A549 (cell line): ENCODE data around the gene COL15A1. TPM values are rescaled to one million over a fixed set of nuclear protein-coding genes. Genes with fewer than 3 reads are reported as not detected.

Experiments used
- ATAC-seq, 2 experiments: fragments of 200-7000 bp in 1 of 2; fragments of >200 bp in 1 of 2; cut with Nextera tagmentation in 1 of 2; cut with Tn5 transposase in 1 of 2; 3 replicates each; pipeline versions ENCODE4 v1.8.0 to v1.9.1; 2018 to 2020; ENCODE audit warnings: mild to moderate bottlenecking in 1 of 2, moderate library complexity in 1 of 2
- CTCF ChIA-PET: fragments of 300-600 bp; sonication (Branson Sonifier 250); formaldehyde crosslinking; extraction: SDS; loops from one replicate; lab custom pipeline; 2021; ENCODE audit warnings: antibody characterized with exemption, inconsistent platforms; lab: Yijun Ruan, JAX
- POLR2A ChIA-PET: fragments of 350-600 bp; formaldehyde crosslinking; extraction: SDS; loops from one replicate; lab custom pipeline; 2021; ENCODE audit warnings: antibody characterized with exemption, inconsistent platforms; lab: Yijun Ruan, JAX
- DNase-seq, 2 experiments: peaks; one replicate each; pipeline versions ENCODE4 v3.0.0 to v3.0.0-alpha.2; 2011 to 2016; ENCODE audit warnings: low read depth in 1 of 2, low spot score in 1 of 2
- FAIRE-seq: peaks from 2 replicates; lab custom pipeline; 2011; peaks lifted over from hg19 to GRCh38; lab: Jason Lieb, UNC
- H3K27ac ChIP-seq, 2 experiments: fragments of >200 bp; sonication (Bioruptor Twin); formaldehyde crosslinking; 3 replicates each; pipeline ENCODE4 v1.5.1; 2016 to 2017
- H3K4me1 ChIP-seq: fragments of >200 bp; sonication (Bioruptor Twin); formaldehyde crosslinking; 3 replicates; pipeline ENCODE4 v1.6.1; 2016
- H3K4me2 ChIP-seq: fragments of >200 bp; sonication (Bioruptor Twin); formaldehyde crosslinking; 3 replicates; pipeline ENCODE4 v1.6.1; 2016
- H3K4me3 ChIP-seq: fragments of >200 bp; sonication (Bioruptor Twin); formaldehyde crosslinking; 3 replicates; pipeline ENCODE4 v1.5.1; 2016
- H3K9me3 ChIP-seq: fragments of >200 bp; sonication (Bioruptor Twin); formaldehyde crosslinking; 3 replicates; pipeline ENCODE4 v1.6.1; 2016
- CBX8 ChIP-seq: fragments of 200-600 bp; sonication (generic); IDR thresholded peaks from 2 replicates; pipeline ENCODE4 v1.6.1; 2016
- CEBPB ChIP-seq, 2 experiments: fragments of >200 bp in 1 of 2; sonication (Bioruptor Twin) in 1 of 2; formaldehyde crosslinking in 1 of 2; IDR thresholded peaks; 2 replicates each; pipeline ENCODE4 v1.6.1; 2012 to 2016
- EP300 ChIP-seq, 2 experiments: fragments of >200 bp; sonication (Bioruptor Twin); formaldehyde crosslinking; IDR thresholded peaks; 2 replicates in 1 of 2; 3 replicates in 1 of 2; pipeline ENCODE4 v1.6.1; 2016 to 2017
- ESRRA ChIP-seq: fragments of 150-350 bp; IDR thresholded peaks from 2 replicates; pipeline ENCODE4 v1.6.1; 2014; ENCODE audit warnings: mild to moderate bottlenecking, low read length, borderline replicate concordance
- FOSB ChIP-seq: fragments of 250-450 bp; sonication (Bioruptor Pico); IDR thresholded peaks from 2 replicates; pipeline ENCODE4 v1.5.0; 2020; ENCODE audit warnings: mild to moderate bottlenecking, moderate library complexity
- FOSL2 ChIP-seq, 2 experiments: fragments of 450-650 bp in 1 of 2; fragments of >200 bp in 1 of 2; sonication (Bioruptor Twin) in 1 of 2; formaldehyde crosslinking; IDR thresholded peaks; 2 replicates each; pipeline versions ENCODE4 v1.5.0 to v1.6.1; 2016 to 2020; ENCODE audit warnings: mild to moderate bottlenecking in 1 of 2, moderate library complexity in 1 of 2
- FOXS1 ChIP-seq: fragments of 250-450 bp; sonication (Bioruptor Pico); IDR thresholded peaks from 2 replicates; pipeline ENCODE4 v1.5.0; 2020; ENCODE audit warnings: mild to moderate bottlenecking, moderate library complexity
- GATA3 ChIP-seq: IDR thresholded peaks from 2 replicates; pipeline ENCODE4 v1.6.1; 2012; ENCODE audit warnings: borderline replicate concordance
- HDAC2 ChIP-seq: fragments of 200-600 bp; sonication (generic); IDR thresholded peaks from 2 replicates; pipeline ENCODE4 v1.6.1; 2016
- HOXB13 ChIP-seq: fragments of 250-450 bp; sonication (Bioruptor Pico); IDR thresholded peaks from 2 replicates; pipeline ENCODE4 v1.5.0; 2020; ENCODE audit warnings: low read depth, mild to moderate bottlenecking, moderate library complexity
- JUNB ChIP-seq: fragments of >200 bp; sonication (Bioruptor Twin); formaldehyde crosslinking; IDR thresholded peaks from 2 replicates; pipeline ENCODE4 v1.6.1; 2016
- KDM5A ChIP-seq: fragments of 200-600 bp; sonication (generic); IDR thresholded peaks from 2 replicates; pipeline ENCODE4 v1.6.1; 2016; ENCODE audit warnings: antibody characterized with exemption, mild to moderate bottlenecking
- MAFK ChIP-seq: fragments of 450-650 bp; IDR thresholded peaks from 2 replicates; pipeline ENCODE4 v1.6.1; 2014; ENCODE audit not compliant: partially characterized antibody
- MAZ ChIP-seq: fragments of 150-350 bp; IDR thresholded peaks from 2 replicates; pipeline ENCODE4 v1.6.1; 2014; ENCODE audit warnings: antibody characterized with exemption, low read depth, low read length, borderline replicate concordance
- NR3C1 ChIP-seq: fragments of >200 bp; sonication (Bioruptor Twin); formaldehyde crosslinking; IDR thresholded peaks from 3 replicates; pipeline ENCODE4 v1.6.1; 2017
- POLR2A ChIP-seq: IDR thresholded peaks from 2 replicates; pipeline ENCODE4 v1.6.1; 2012; ENCODE audit warnings: mild to moderate bottlenecking, low read length
- RAD21 ChIP-seq, 2 experiments: fragments of >200 bp in 1 of 2; sonication (Bioruptor Twin) in 1 of 2; formaldehyde crosslinking in 1 of 2; IDR thresholded peaks in 1 of 2; conservative IDR thresholded peaks in 1 of 2; 2 replicates in 1 of 2; 3 replicates in 1 of 2; pipeline ENCODE4 v1.6.1; 2012 to 2018; ENCODE audit warnings: inconsistent platforms in 1 of 2
- RARB ChIP-seq: fragments of 250-450 bp; sonication (Bioruptor Pico); IDR thresholded peaks from 2 replicates; pipeline ENCODE4 v1.8.0; 2021; ENCODE audit warnings: mild to moderate bottlenecking, moderate library complexity
- RCOR1 ChIP-seq: fragments of 150-350 bp; IDR thresholded peaks from 2 replicates; pipeline ENCODE4 v1.6.1; 2014; ENCODE audit warnings: antibody characterized with exemption, low read length, low read depth
- RNF2 ChIP-seq: fragments of 200-600 bp; sonication (generic); IDR thresholded peaks from 2 replicates; pipeline ENCODE4 v1.6.1; 2016; ENCODE audit warnings: low read depth, mild to moderate bottlenecking, antibody characterized with exemption, moderate library complexity, borderline replicate concordance
- SREBF2 ChIP-seq: fragments of 450-650 bp; IDR thresholded peaks from 2 replicates; pipeline ENCODE4 v1.6.1; 2014; ENCODE audit warnings: mild to moderate bottlenecking, moderate library complexity
- ZFP36 ChIP-seq: fragments of 450-650 bp; IDR thresholded peaks from 2 replicates; pipeline ENCODE4 v1.6.1; 2014; ENCODE audit warnings: borderline replicate concordance; ENCODE audit not compliant: partially characterized antibody
- WGBS: methylation state at CpG from one replicate; pipeline ENCODE4 v1.1.6; 2017; ENCODE audit errors: missing lambda C conversion rate; 5-methylcytosine and 5-hydroxymethylcytosine counted together
- polyA plus RNA-seq, 4 experiments: library from polyadenylated mRNA; depleted of rRNA in 3 of 4; stranded (reverse); fragments of >200 nt; fragmentation: RNase III in 1 of 4; extraction: RNeasy Plus Mini Kit Qiagen cat#74134 plus additional on column Dnase treatment in 1 of 4; gene quantifications; 2 replicates in 3 of 4; 3 replicates in 1 of 4; pipeline ENCODE4 v1.2.3, GENCODE V29; 2011 to 2017
- TF ChIP-seq, protein P1 (sequence below): fragments of 200-600 bp; sonication (generic); IDR thresholded peaks from 2 replicates; pipeline ENCODE4 v1.6.1; 2016; ENCODE audit warnings: antibody characterized with exemption, mild to moderate bottlenecking, moderate library complexity
- TF ChIP-seq, protein P2 (sequence below): fragments of 450-650 bp; IDR thresholded peaks from 2 replicates; pipeline ENCODE4 v1.6.1; 2014; ENCODE audit warnings: antibody characterized with exemption
- TF ChIP-seq, protein P3 (sequence below): fragments of >200 bp; sonication (Bioruptor Twin); formaldehyde crosslinking; IDR thresholded peaks from 2 replicates; pipeline ENCODE4 v1.6.1; 2016
- TF ChIP-seq, protein P4 (sequence below): fragments of 250-450 bp; sonication (Bioruptor Pico); IDR thresholded peaks from 2 replicates; pipeline ENCODE4 v1.5.0; 2021; ENCODE audit warnings: mild to moderate bottlenecking, moderate library complexity, borderline replicate concordance

COL15A1 gene
- polyA plus RNA-seq, 2 of the 4 experiments (the other 2 are of a cell fraction): 0.09 to 0.12 TPM

DNA sequence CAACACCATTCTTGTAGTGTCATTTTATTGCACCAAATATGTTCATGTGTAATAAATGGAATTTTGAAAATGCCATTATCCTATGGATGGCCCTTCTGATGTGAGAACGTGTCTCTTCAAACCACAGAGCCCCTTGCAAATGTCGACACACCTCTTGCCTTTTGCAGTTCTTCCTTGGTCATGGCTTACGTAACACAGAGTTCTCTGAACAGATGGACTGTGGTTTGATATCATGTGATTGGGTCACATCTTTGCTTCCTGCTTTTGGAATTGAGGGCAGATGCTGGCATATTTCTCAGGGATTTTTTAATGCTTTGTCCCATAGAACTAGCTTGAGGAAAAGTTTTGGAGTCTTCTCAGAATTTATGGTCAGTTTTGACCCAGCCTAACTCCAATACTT lies 165.8 kb downstream of the COL15A1 start:
- peaks cover 19% of the 10 kb centered on the region for H3K4me1 ChIP-seq
- no peak for ATAC-seq
- ChIA-PET POLR2A (no interaction called here), CTCF (no interaction called here)
- no peak overlapping the region for H3K4me2 ChIP-seq
- no peak overlapping the region for H3K4me3 ChIP-seq
- no peak overlapping the region for H3K27ac ChIP-seq
- 91% methylated on average over 3 of the region's 3 CpGs for WGBS
- DNase-seq: no peak
- TF ChIP-seq RAD21 (conservative IDR thresholded peaks at IDR 0.05 in 1 of 2, IDR thresholded peaks at IDR 0.05 in 1 of 2): no peak
- TF ChIP-seq GATA3: no peak
- no peak for TF ChIP-seq FOXS1 (CRISPR knock-in tag)
- TF ChIP-seq CBX8: no peak
- TF ChIP-seq, protein P1, sequence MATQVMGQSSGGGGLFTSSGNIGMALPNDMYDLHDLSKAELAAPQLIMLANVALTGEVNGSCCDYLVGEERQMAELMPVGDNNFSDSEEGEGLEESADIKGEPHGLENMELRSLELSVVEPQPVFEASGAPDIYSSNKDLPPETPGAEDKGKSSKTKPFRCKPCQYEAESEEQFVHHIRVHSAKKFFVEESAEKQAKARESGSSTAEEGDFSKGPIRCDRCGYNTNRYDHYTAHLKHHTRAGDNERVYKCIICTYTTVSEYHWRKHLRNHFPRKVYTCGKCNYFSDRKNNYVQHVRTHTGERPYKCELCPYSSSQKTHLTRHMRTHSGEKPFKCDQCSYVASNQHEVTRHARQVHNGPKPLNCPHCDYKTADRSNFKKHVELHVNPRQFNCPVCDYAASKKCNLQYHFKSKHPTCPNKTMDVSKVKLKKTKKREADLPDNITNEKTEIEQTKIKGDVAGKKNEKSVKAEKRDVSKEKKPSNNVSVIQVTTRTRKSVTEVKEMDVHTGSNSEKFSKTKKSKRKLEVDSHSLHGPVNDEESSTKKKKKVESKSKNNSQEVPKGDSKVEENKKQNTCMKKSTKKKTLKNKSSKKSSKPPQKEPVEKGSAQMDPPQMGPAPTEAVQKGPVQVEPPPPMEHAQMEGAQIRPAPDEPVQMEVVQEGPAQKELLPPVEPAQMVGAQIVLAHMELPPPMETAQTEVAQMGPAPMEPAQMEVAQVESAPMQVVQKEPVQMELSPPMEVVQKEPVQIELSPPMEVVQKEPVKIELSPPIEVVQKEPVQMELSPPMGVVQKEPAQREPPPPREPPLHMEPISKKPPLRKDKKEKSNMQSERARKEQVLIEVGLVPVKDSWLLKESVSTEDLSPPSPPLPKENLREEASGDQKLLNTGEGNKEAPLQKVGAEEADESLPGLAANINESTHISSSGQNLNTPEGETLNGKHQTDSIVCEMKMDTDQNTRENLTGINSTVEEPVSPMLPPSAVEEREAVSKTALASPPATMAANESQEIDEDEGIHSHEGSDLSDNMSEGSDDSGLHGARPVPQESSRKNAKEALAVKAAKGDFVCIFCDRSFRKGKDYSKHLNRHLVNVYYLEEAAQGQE: no peak
- TF ChIP-seq EP300 (IDR thresholded peaks at IDR 0.05): no peak
- no peak for TF ChIP-seq RARB
- TF ChIP-seq, protein P2, sequence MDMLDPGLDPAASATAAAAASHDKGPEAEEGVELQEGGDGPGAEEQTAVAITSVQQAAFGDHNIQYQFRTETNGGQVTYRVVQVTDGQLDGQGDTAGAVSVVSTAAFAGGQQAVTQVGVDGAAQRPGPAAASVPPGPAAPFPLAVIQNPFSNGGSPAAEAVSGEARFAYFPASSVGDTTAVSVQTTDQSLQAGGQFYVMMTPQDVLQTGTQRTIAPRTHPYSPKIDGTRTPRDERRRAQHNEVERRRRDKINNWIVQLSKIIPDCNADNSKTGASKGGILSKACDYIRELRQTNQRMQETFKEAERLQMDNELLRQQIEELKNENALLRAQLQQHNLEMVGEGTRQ: no peak
- no peak for TF ChIP-seq NR3C1
- TF ChIP-seq POLR2A: no peak
- TF ChIP-seq, protein P3, sequence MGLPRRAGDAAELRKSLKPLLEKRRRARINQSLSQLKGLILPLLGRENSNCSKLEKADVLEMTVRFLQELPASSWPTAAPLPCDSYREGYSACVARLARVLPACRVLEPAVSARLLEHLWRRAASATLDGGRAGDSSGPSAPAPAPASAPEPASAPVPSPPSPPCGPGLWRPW: no peak
- H3K9me3 ChIP-seq: no peaks in the 10 kb centered on the region
- no peak for FAIRE-seq

DNA sequence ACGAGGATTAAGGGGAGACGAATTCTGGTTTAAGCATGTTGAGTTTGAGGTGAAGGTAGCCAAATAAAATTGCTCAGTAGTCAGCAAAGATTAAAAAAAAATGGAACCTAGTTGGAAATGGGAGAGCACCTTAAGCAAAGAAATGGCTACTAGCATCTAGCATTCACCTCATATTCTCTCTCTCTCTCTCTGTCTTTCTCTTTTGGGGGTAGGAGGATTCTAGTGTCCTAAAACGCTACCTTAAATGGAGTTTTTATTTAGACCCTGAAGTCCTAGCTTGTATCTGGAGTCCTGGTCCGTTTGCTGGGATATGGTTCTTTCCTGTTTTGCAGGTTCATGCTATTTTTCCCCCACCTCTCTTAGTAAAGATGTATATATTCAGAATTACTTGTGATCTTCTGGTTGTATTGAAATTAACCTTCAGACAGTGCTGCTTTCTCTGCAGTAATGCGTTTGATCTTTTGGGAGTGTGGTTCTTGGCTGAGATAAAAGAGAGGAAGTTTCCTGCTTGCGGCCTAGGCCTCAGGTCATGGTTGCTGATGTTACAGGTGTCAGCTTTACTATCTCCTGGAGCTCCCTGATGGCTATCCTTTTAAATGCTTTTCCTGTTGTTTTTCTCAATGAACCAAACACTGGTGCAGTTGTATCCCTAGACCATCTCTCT lies 169.2 kb downstream of the COL15A1 start:
- no peak overlapping the region for H3K4me2 ChIP-seq
- ChIA-PET POLR2A (interaction anchor here (1.2 kb wide), 1 partner anchor 8 kb away, joined by 3 read pairs; no protein-coding TSS in a partner anchor), CTCF (interaction anchor here (0.6 to 1.6 kb wide), 2 partner anchors 37 to 265 kb away, joined by 3 to 4 read pairs; no protein-coding TSS in a partner anchor)

DNA sequence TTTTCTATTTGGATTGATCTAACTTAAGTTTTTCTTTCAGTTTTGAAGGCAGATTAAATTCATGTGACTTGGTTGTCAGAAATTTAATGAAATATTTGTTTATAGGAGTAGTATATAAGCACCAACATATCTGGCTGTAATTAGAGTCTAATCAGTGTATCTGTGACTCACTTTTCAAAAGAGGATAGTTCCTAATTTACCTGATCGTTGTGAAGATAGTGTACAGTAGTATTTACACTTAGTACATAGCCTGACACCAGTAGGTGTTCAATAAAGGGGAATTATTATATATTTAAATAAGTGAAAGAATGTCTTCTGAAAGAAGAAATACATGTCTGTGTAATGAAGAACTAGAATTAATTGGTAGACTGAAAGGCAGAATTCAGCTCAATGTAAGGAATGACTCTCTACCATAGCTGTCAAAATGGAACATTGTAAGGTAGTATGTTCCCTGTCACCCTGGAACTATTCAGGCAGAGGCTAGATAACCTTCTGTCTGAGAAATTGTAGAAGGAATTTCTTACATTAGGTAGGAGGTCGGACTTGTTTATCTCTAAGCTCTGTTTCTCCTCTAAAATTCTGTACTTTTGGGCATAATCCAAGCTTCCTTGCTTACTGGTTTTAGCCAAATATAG lies 169.8 kb downstream of the COL15A1 start:
- no peak for DNase-seq
- WGBS: 81% methylated on average over 2 of the region's 2 CpGs
- no peak overlapping the region for H3K27ac ChIP-seq
- no peaks in the 10 kb centered on the region for H3K9me3 ChIP-seq
- peaks cover 13% of the 10 kb centered on the region; the same call in 2 of the 3 replicates for H3K4me1 ChIP-seq
- FAIRE-seq: no peak
- ATAC-seq: no peak
- POLR2A ChIA-PET: interaction anchor here (1.2 kb wide), 1 partner anchor 9 kb away, joined by 3 read pairs; no protein-coding TSS in a partner anchor
- no peak overlapping the region for H3K4me2 ChIP-seq
- no peak overlapping the region for H3K4me3 ChIP-seq
- CTCF ChIA-PET: interaction anchor here (0.6 to 1.8 kb wide), 6 partner anchors 11 to 266 kb away, joined by 3 to 4 read pairs (median 3); no protein-coding TSS in a partner anchor
- TF ChIP-seq, protein P4, sequence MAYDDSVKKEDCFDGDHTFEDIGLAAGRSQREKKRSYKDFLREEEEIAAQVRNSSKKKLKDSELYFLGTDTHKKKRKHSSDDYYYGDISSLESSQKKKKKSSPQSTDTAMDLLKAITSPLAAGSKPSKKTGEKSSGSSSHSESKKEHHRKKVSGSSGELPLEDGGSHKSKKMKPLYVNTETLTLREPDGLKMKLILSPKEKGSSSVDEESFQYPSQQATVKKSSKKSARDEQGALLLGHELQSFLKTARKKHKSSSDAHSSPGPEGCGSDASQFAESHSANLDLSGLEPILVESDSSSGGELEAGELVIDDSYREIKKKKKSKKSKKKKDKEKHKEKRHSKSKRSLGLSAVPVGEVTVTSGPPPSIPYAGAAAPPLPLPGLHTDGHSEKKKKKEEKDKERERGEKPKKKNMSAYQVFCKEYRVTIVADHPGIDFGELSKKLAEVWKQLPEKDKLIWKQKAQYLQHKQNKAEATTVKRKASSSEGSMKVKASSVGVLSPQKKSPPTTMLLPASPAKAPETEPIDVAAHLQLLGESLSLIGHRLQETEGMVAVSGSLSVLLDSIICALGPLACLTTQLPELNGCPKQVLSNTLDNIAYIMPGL (CRISPR knock-in tag): no peak
- TF ChIP-seq HDAC2: no peak
- no peak for TF ChIP-seq ZFP36
- TF ChIP-seq MAZ: no peak
- TF ChIP-seq RNF2: no peak
- no peak for TF ChIP-seq HOXB13 (CRISPR knock-in tag)
- TF ChIP-seq NR3C1: no peak
- no peak for TF ChIP-seq MAFK
- TF ChIP-seq RAD21 (conservative IDR thresholded peaks at IDR 0.05 in 1 of 2, IDR thresholded peaks at IDR 0.05 in 1 of 2): no peak
- TF ChIP-seq ESRRA: no peak
- TF ChIP-seq FOSL2 (IDR thresholded peaks at IDR 0.05): no peak
- no peak for TF ChIP-seq FOSL2 (CRISPR knock-in tag; IDR thresholded peaks at IDR 0.05)
- no peak for TF ChIP-seq SREBF2
- TF ChIP-seq CEBPB (IDR thresholded peaks at IDR 0.05): no peak
- TF ChIP-seq JUNB: no peak

More for the DNA sequence above, 169.2 kb downstream of the COL15A1 start:
- no peaks in the 10 kb centered on the region for H3K9me3 ChIP-seq
- no peak for FAIRE-seq
- TF ChIP-seq CBX8 (no peak), KDM5A (no peak), EP300 (IDR thresholded peaks at IDR 0.05) (no peak), FOSB (CRISPR knock-in tag) (no peak), RCOR1 (no peak), FOSL2 (IDR thresholded peaks at IDR 0.05) (no peak), FOSL2 (CRISPR knock-in tag; IDR thresholded peaks at IDR 0.05) (no peak)
- ATAC-seq: no peak
- no peak overlapping the region for H3K27ac ChIP-seq
- no peak overlapping the region for H3K4me3 ChIP-seq
- WGBS: 86% methylated on average over 6 of the region's 6 CpGs
- H3K4me1 ChIP-seq: peaks cover 13% of the 10 kb centered on the region; the same call in 2 of the 3 replicates
- no peak for DNase-seq
